IMR-90 (cell line): ENCODE data around the gene CLDN10. TPM values are rescaled to one million over a fixed set of nuclear protein-coding genes. Genes with fewer than 3 reads are reported as not detected.

Experiments used
- ATAC-seq: fragments of 200-7000 bp; cut with Tn5 transposase; 2 replicates; pipeline ENCODE4 v1.9.1; 2020; ENCODE audit warnings: low read depth, mild to moderate bottlenecking, moderate library complexity
- BruUV-seq: library from RNA; stranded (reverse); fragments of 400-500 nt; replicated peaks from 2 replicates; lab custom pipeline; 2021; lab: Mats Ljungman, UMichigan
- CTCF ChIA-PET: fragments of 300-600 bp; formaldehyde crosslinking; extraction: SDS; loops from one replicate; lab custom pipeline; 2021; ENCODE audit warnings: antibody characterized with exemption; lab: Yijun Ruan, JAX
- POLR2A ChIA-PET: fragments of 300-600 bp; sonication (Branson Sonifier 250); formaldehyde crosslinking; loops from one replicate; lab custom pipeline; 2022; ENCODE audit warnings: antibody characterized with exemption; ENCODE audit not compliant: unreplicated experiment; lab: Charles Lee
- DNase-seq: peaks from one replicate; pipeline ENCODE4 v3.0.0; 2013
- H2AFZ ChIP-seq: replicated peaks from 2 replicates; pipeline ENCODE3; 2013; ENCODE audit warnings: low read length, mild to moderate bottlenecking; ENCODE audit not compliant: poor library complexity
- H2AK5ac ChIP-seq: 2 replicates; pipeline ENCODE4 v1.6.1; 2013; ENCODE audit warnings: low read depth, low read length, inconsistent platforms
- H2AK9ac ChIP-seq: replicated peaks from 2 replicates; pipeline ENCODE3; 2013; ENCODE audit warnings: mild to moderate bottlenecking, low read depth, low read length, moderate library complexity; ENCODE audit not compliant: poor library complexity
- H2BK120ac ChIP-seq: 2 replicates; pipeline ENCODE4 v1.6.1; 2013; ENCODE audit warnings: low read depth, low read length, inconsistent platforms
- H2BK15ac ChIP-seq: 3 replicates; pipeline ENCODE4 v1.6.1; 2013; ENCODE audit warnings: low read depth, low read length, inconsistent platforms
- H2BK20ac ChIP-seq: 2 replicates; pipeline ENCODE4 v1.6.1; 2013; ENCODE audit warnings: low read depth, mild to moderate bottlenecking, inconsistent platforms, low read length, moderate library complexity
- H2BK5ac ChIP-seq: 2 replicates; pipeline ENCODE4 v1.6.1; 2013; ENCODE audit warnings: mild to moderate bottlenecking, low read depth, low read length, inconsistent platforms; ENCODE audit not compliant: poor library complexity, severe bottlenecking
- H3K14ac ChIP-seq: replicated peaks from 2 replicates; pipeline ENCODE4 v1.6.1; 2013; ENCODE audit warnings: low read depth, low read length, inconsistent platforms
- H3K18ac ChIP-seq: 2 replicates; pipeline ENCODE4 v1.6.1; 2013; ENCODE audit warnings: low read depth, low read length, control low read depth
- H3K23ac ChIP-seq: 2 replicates; pipeline ENCODE4 v1.6.1; 2013; ENCODE audit warnings: low read depth, low read length, inconsistent platforms
- H3K27ac ChIP-seq: 2 replicates; pipeline ENCODE4 v1.5.1; 2013; ENCODE audit warnings: mild to moderate bottlenecking, control low read depth, low read length; ENCODE audit not compliant: insufficient read depth
- H3K27me3 ChIP-seq: 2 replicates; pipeline ENCODE4 v1.6.1; 2013; ENCODE audit warnings: low read length; ENCODE audit not compliant: control insufficient read depth, insufficient read depth
- H3K36me3 ChIP-seq: 2 replicates; pipeline ENCODE4 v1.6.1; 2013; ENCODE audit warnings: low read length, mixed read lengths; ENCODE audit not compliant: control insufficient read depth, insufficient read depth
- H3K4ac ChIP-seq: 2 replicates; pipeline ENCODE4 v1.6.1; 2013; ENCODE audit warnings: low read depth, low read length, inconsistent platforms
- H3K4me1 ChIP-seq: 2 replicates; pipeline ENCODE4 v1.6.1; 2013; ENCODE audit warnings: low read length, mixed read lengths; ENCODE audit not compliant: control insufficient read depth, insufficient read depth
- H3K4me2 ChIP-seq: 2 replicates; pipeline ENCODE4 v1.6.1; 2013; ENCODE audit warnings: low read depth, mild to moderate bottlenecking, control low read depth, low read length, moderate library complexity
- H3K4me3 ChIP-seq: 2 replicates; pipeline ENCODE4 v1.5.1; 2013; ENCODE audit warnings: low read depth, mild to moderate bottlenecking, control low read depth, low read length, moderate library complexity; ENCODE audit not compliant: insufficient read depth
- H3K56ac ChIP-seq: 2 replicates; pipeline ENCODE4 v1.6.1; 2013; ENCODE audit warnings: low read length, inconsistent platforms; ENCODE audit not compliant: insufficient read depth; ENCODE audit errors: extremely low read depth
- H3K79me1 ChIP-seq, 2 experiments: 2 replicates each; pipeline ENCODE4 v1.6.1; 2013; ENCODE audit warnings: low read length in 2 of 2, inconsistent platforms in 1 of 2, low read depth in 1 of 2
- H3K9ac ChIP-seq: 2 replicates; pipeline ENCODE4 v1.6.1; 2013; ENCODE audit warnings: low read depth, low read length, control low read depth
- H3K9me1 ChIP-seq: 2 replicates; pipeline ENCODE4 v1.6.1; 2013; ENCODE audit warnings: low read length, inconsistent platforms; ENCODE audit not compliant: insufficient read depth
- H3K9me3 ChIP-seq: 2 replicates; pipeline ENCODE4 v1.6.1; 2013; ENCODE audit warnings: low read length; ENCODE audit not compliant: control insufficient read depth, insufficient read depth
- H4K20me1 ChIP-seq: 2 replicates; pipeline ENCODE4 v1.6.1; 2013; ENCODE audit warnings: low read length, inconsistent platforms; ENCODE audit not compliant: insufficient read depth
- H4K5ac ChIP-seq: 2 replicates; pipeline ENCODE4 v1.6.1; 2013; ENCODE audit warnings: mild to moderate bottlenecking, low read depth, low read length, control low read depth
- H4K8ac ChIP-seq, 2 experiments: 2 replicates each; pipeline ENCODE4 v1.6.1; 2013; ENCODE audit warnings: low read depth in 2 of 2, low read length in 2 of 2, control low read depth in 1 of 2, inconsistent platforms in 1 of 2
- H4K91ac ChIP-seq: 2 replicates; pipeline ENCODE4 v1.6.1; 2013; ENCODE audit warnings: low read depth, low read length, inconsistent platforms; ENCODE audit not compliant: insufficient read depth
- BHLHE40 ChIP-seq: fragments of 150-350 bp; IDR thresholded peaks from 2 replicates; pipeline ENCODE4 v1.6.1; 2016; ENCODE audit warnings: mild to moderate bottlenecking, low read depth, low read length
- CEBPB ChIP-seq: IDR thresholded peaks from 2 replicates; pipeline ENCODE4 v1.6.1; 2012; ENCODE audit warnings: low read depth, low read length, improper control_type of control experiment
- CHD1 ChIP-seq: IDR thresholded peaks from 2 replicates; pipeline ENCODE4 v1.6.1; 2012; ENCODE audit warnings: low read depth, low read length, improper control_type of control experiment
- ELK1 ChIP-seq: fragments of 150-350 bp; IDR thresholded peaks from 2 replicates; pipeline ENCODE4 v1.6.1; 2016; ENCODE audit warnings: low read depth, mild to moderate bottlenecking, low read length, moderate library complexity, borderline replicate concordance
- FOS ChIP-seq: fragments of 150-350 bp; IDR thresholded peaks from 2 replicates; pipeline ENCODE4 v1.6.1; 2016; ENCODE audit warnings: low read depth, low read length
- MAFK ChIP-seq: IDR thresholded peaks from 2 replicates; pipeline ENCODE4 v1.6.1; 2012; ENCODE audit warnings: low read depth, low read length, improper control_type of control experiment
- MAZ ChIP-seq: IDR thresholded peaks from 2 replicates; pipeline ENCODE4 v1.6.1; 2012; ENCODE audit warnings: low read depth, mild to moderate bottlenecking, low read length, improper control_type of control experiment, moderate library complexity, borderline replicate concordance
- MXI1 ChIP-seq: IDR thresholded peaks from 2 replicates; pipeline ENCODE4 v1.6.1; 2012; ENCODE audit warnings: low read depth, mild to moderate bottlenecking, low read length, moderate library complexity, borderline replicate concordance
- NFE2L2 ChIP-seq: fragments of 150-350 bp; IDR thresholded peaks from 2 replicates; pipeline ENCODE4 v1.6.1; 2016; ENCODE audit warnings: low read depth, mild to moderate bottlenecking, low read length
- POLR2A ChIP-seq: IDR thresholded peaks from 2 replicates; pipeline ENCODE4 v1.6.1; 2012; ENCODE audit warnings: mild to moderate bottlenecking, low read depth, low read length
- RAD21 ChIP-seq: IDR thresholded peaks from 2 replicates; pipeline ENCODE4 v1.6.1; 2012; ENCODE audit warnings: low read length, improper control_type of control experiment
- RCOR1 ChIP-seq: IDR thresholded peaks from 2 replicates; pipeline ENCODE4 v1.6.1; 2012; ENCODE audit warnings: mild to moderate bottlenecking, low read length, improper control_type of control experiment; ENCODE audit not compliant: insufficient replicate concordance
- RFX5 ChIP-seq: IDR thresholded peaks from 2 replicates; pipeline ENCODE4 v1.8.0; 2012; ENCODE audit warnings: low read depth, mild to moderate bottlenecking, low read length, moderate library complexity
- SMC3 ChIP-seq: fragments of 150-350 bp; IDR thresholded peaks from 2 replicates; pipeline ENCODE4 v1.6.1; 2016; ENCODE audit warnings: low read depth, mild to moderate bottlenecking, antibody characterized with exemption, low read length, moderate library complexity
- USF2 ChIP-seq: fragments of 150-350 bp; IDR thresholded peaks from 2 replicates; pipeline ENCODE4 v1.6.1; 2017; ENCODE audit warnings: mild to moderate bottlenecking, antibody characterized with exemption, low read length, low read depth
- WGBS, 2 experiments: methylation state at CpG; one replicate each; pipeline versions ENCODE4 v1.1.5 to v1.1.7; 2013; ENCODE audit warnings: missing lambda C conversion rate in 2 of 2; ENCODE audit not compliant: insufficient read length in 1 of 2; ENCODE audit errors: extremely low coverage in 2 of 2; 5-methylcytosine and 5-hydroxymethylcytosine counted together
- dilution Hi-C: fragments of 300-500 bp; cut with HindIII; formaldehyde crosslinking; loops from one replicate; pipeline ENCODE4 v1.14.3; 2018; ENCODE audit warnings: low sequenced_read_pairs; ENCODE audit not compliant: unreplicated experiment
- in situ Hi-C: fragments of 300-500 bp; cut with MboI; formaldehyde crosslinking; loops from 3 replicates; pipeline ENCODE4 v1.14.3; 2019; ENCODE audit warnings: low sequenced_read_pairs, inconsistent platforms, mixed read lengths
- intact Hi-C: fragments of 100-400 bp; cut with micrococcal nuclease; formaldehyde crosslinking; loops from 2 replicates; pipeline ENCODE4 v1.10.0; 2022
- polyA plus RNA-seq, 3 experiments: library from polyadenylated mRNA; depleted of rRNA; stranded (reverse); fragments of >200 nt; gene quantifications; 2 replicates each; pipeline ENCODE4 v1.2.3, GENCODE V29; 2012; ENCODE audit warnings: low replicate concordance in 1 of 3
- total RNA-seq: library from RNA; depleted of rRNA; stranded (reverse); fragments of >200 nt; gene quantifications from 2 replicates; pipeline ENCODE4 v1.2.3, GENCODE V29; 2012
- TF ChIP-seq, protein P1 (sequence below): conservative IDR thresholded peaks from 2 replicates; pipeline ENCODE4 v1.5.1; 2012; ENCODE audit warnings: mild to moderate bottlenecking, low read depth, low read length, improper control_type of control experiment

The CLDN10 gene
- total and polyA plus RNA-seq, 2 of the 4 experiments (the other 2 are of a cell fraction): not detected

GRCh38 chr13:95564733-95565291 lies 12.3 kb downstream of the CLDN10 start:
- Histone ChIP-seq H2BK20ac (no peak overlapping the region), H3K14ac (no peak overlapping the region), H3K9me3 (no peaks in the 10 kb centered on the region), H4K5ac (no peak overlapping the region), H2BK5ac (no peak overlapping the region), H3K56ac (no peak overlapping the region), H3K4ac (no peak overlapping the region), H2BK15ac (no peak overlapping the region), H3K4me1 (peaks cover 3% of the 10 kb centered on the region; the same call in 1 of the 2 replicates), H4K8ac (no peak overlapping the region), H3K9ac (no peak overlapping the region), H4K91ac (no peak overlapping the region), H3K79me1 (no peaks in the 10 kb centered on the region), H3K23ac (no peak overlapping the region), H3K9me1 (no peaks in the 10 kb centered on the region), H2BK120ac (no peak overlapping the region), H3K4me2 (0 out of 2 replicates have a peak overlapping the region, but pooled peaks have one; percentile 21), H4K20me1 (no peaks in the 10 kb centered on the region), H2AK5ac (no peak overlapping the region), H3K4me3 (no peak overlapping the region), H3K36me3 (no peaks in the 10 kb centered on the region), H3K18ac (no peak overlapping the region), H3K27me3 (peaks cover 8% of the 10 kb centered on the region; the same call in 1 of the 2 replicates), H2AK9ac (no peak overlapping the region), H3K27ac (no peak overlapping the region), H2AFZ (no peak overlapping the region)
- BruUV-seq: no TSS peak
- DNase-seq (peak; percentile 34), ATAC-seq (peak; percentile 40)
- dilution Hi-C loops: no loop called here
- intact Hi-C loops: no loop called here
- WGBS, 2 experiments: 40% methylated on average over 2 of the region's 5 CpGs; no CpG with 5 or more reads in 1 of the 2 experiments
- in situ Hi-C loops: no loop called here
- ChIA-PET CTCF (interaction anchor here (0.7 to 1.2 kb wide), 6 partner anchors 15 to 376 kb away, joined by 3 to 7 read pairs (median 3); no protein-coding TSS in a partner anchor), POLR2A (no interaction called here)
- no peak for TF ChIP-seq CHD1
- no peak for TF ChIP-seq MAFK
- TF ChIP-seq RCOR1: no peak
- TF ChIP-seq RAD21: no peak
- TF ChIP-seq SMC3: no peak
- TF ChIP-seq MXI1: no peak
- TF ChIP-seq BHLHE40: no peak
- no peak for TF ChIP-seq RFX5
- TF ChIP-seq FOS: no peak
- TF ChIP-seq POLR2A: no peak
- no peak for TF ChIP-seq USF2
- TF ChIP-seq NFE2L2: no peak
- TF ChIP-seq MAZ: no peak
- TF ChIP-seq ELK1: no peak
- TF ChIP-seq, protein P1, sequence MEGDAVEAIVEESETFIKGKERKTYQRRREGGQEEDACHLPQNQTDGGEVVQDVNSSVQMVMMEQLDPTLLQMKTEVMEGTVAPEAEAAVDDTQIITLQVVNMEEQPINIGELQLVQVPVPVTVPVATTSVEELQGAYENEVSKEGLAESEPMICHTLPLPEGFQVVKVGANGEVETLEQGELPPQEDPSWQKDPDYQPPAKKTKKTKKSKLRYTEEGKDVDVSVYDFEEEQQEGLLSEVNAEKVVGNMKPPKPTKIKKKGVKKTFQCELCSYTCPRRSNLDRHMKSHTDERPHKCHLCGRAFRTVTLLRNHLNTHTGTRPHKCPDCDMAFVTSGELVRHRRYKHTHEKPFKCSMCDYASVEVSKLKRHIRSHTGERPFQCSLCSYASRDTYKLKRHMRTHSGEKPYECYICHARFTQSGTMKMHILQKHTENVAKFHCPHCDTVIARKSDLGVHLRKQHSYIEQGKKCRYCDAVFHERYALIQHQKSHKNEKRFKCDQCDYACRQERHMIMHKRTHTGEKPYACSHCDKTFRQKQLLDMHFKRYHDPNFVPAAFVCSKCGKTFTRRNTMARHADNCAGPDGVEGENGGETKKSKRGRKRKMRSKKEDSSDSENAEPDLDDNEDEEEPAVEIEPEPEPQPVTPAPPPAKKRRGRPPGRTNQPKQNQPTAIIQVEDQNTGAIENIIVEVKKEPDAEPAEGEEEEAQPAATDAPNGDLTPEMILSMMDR: no peak
- no peak for TF ChIP-seq CEBPB
